Measurements from ENCODE around the gene CUBN.

The CUBN gene

GRCh38 chr10:16803464-16803863 lies 326.1 kb downstream of the CUBN start (continued):
- TF ChIP-seq SP3 (tag by site-specific recombination; IDR thresholded peaks at IDR 0.05): no peak
- TF ChIP-seq ZNF560 (tag by site-specific recombination; IDR thresholded peaks at IDR 0.05; ENCODE audit: borderline replicate concordance): no peak
- TF ChIP-seq FEZF1 (tag by site-specific recombination; IDR thresholded peaks at IDR 0.05): no peak
- TF ChIP-seq ZFP37 (tag by site-specific recombination; IDR thresholded peaks at IDR 0.05): no peak

- H3K27ac ChIP-seq (ENCODE audit: extremely low read depth, low read depth, low read length): no peak overlapping the region
- H3K4me1 ChIP-seq (ENCODE audit: control insufficient read depth, insufficient read depth, low read length): no peaks in the 10 kb centered on the region
- CTCF ChIA-PET: no interaction called here
- TF ChIP-seq ELK4 (IDR thresholded peaks at IDR 0.05; ENCODE audit: borderline replicate concordance, low read depth, low read length): no peak
- no peak for TF ChIP-seq ZNF645 (tag by site-specific recombination; IDR thresholded peaks at IDR 0.05)
- no peak for TF ChIP-seq HOXA7 (CRISPR knock-in tag; IDR thresholded peaks at IDR 0.05; ENCODE audit: borderline replicate concordance)
- no peak for TF ChIP-seq ZBTB7A (tag by site-specific recombination; IDR thresholded peaks at IDR 0.05; ENCODE audit: low read depth)
- no peak for TF ChIP-seq ZNF274 (IDR thresholded peaks at IDR 0.05; ENCODE audit: low read length)
- TF ChIP-seq ZNF274 (tag by site-specific recombination; IDR thresholded peaks at IDR 0.05; ENCODE audit: borderline replicate concordance): no peak
- TF ChIP-seq TSHZ1 (tag by site-specific recombination; IDR thresholded peaks at IDR 0.05; ENCODE audit: borderline replicate concordance): no peak
- no peak for TF ChIP-seq ZNF239 (tag by site-specific recombination; IDR thresholded peaks at IDR 0.05)
- TF ChIP-seq WT1 (tag by site-specific recombination; IDR thresholded peaks at IDR 0.05): no peak
- H3K4me3 ChIP-seq (ENCODE audit: low read depth, low read length): no peak overlapping the region
- no peaks in the 10 kb centered on the region for H3K9me3 ChIP-seq (ENCODE audit: control insufficient read depth, insufficient read depth, low read depth, low read length)
- no peaks in the 10 kb centered on the region for H3K36me3 ChIP-seq (ENCODE audit: control insufficient read depth in 2 of 2, insufficient read depth in 1 of 2, low read length in 2 of 2)
- POLR2A ChIA-PET: no interaction called here
Observed at GRCh38 chr10:16799621-16800020, 330.0 kb downstream of the CUBN start.

- H3K4me3 ChIP-seq (ENCODE audit: low read depth, low read length): no peak overlapping the region
- H3K4me1 ChIP-seq (ENCODE audit: control insufficient read depth, insufficient read depth, low read length): no peaks in the 10 kb centered on the region
- CTCF ChIA-PET: interaction anchor here (1.7 kb wide), 1 partner anchor 11 kb away, joined by 5 read pairs; no protein-coding TSS in a partner anchor
- no peaks in the 10 kb centered on the region for H3K9me3 ChIP-seq (ENCODE audit: control insufficient read depth, insufficient read depth, low read depth, low read length)
- POLR2A ChIA-PET: no interaction called here
- no peak overlapping the region for H3K27ac ChIP-seq (ENCODE audit: extremely low read depth, low read depth, low read length)
- no peak for TF ChIP-seq ZNF792 (tag by site-specific recombination; IDR thresholded peaks at IDR 0.05)
- H3K36me3 ChIP-seq (ENCODE audit: control insufficient read depth in 2 of 2, insufficient read depth in 1 of 2, low read length in 2 of 2): no peaks in the 10 kb centered on the region
Observed at GRCh38 chr10:16798571-16798970, 331.0 kb downstream of the CUBN start.

- CTCF ChIA-PET: interaction anchor here (0.6 to 1.0 kb wide), 2 partner anchors 9 to 202 kb away, joined by 3 read pairs; no protein-coding TSS in a partner anchor
- no peaks in the 10 kb centered on the region for H3K9me3 ChIP-seq (ENCODE audit: control insufficient read depth, insufficient read depth, low read depth, low read length)
- POLR2A ChIA-PET: interaction anchor here (0.6 kb wide), 1 partner anchor 531 kb away, joined by 5 read pairs; no protein-coding TSS in a partner anchor
- TF ChIP-seq ZFP41 (tag by site-specific recombination; IDR thresholded peaks at IDR 0.05; ENCODE audit: borderline replicate concordance): no peak
- no peak for TF ChIP-seq ZSCAN23 (tag by site-specific recombination; IDR thresholded peaks at IDR 0.05)
- no peak for TF ChIP-seq ZNF426 (tag by site-specific recombination; IDR thresholded peaks at IDR 0.05)
- TF ChIP-seq YY2 (tag by site-specific recombination; IDR thresholded peaks at IDR 0.05): no peak
- TF ChIP-seq ZNF394 (tag by site-specific recombination; IDR thresholded peaks at IDR 0.05; ENCODE audit: borderline replicate concordance): no peak
- no peak for TF ChIP-seq ZBTB20 (tag by site-specific recombination; IDR thresholded peaks at IDR 0.05)
- TF ChIP-seq ZNF175 (tag by site-specific recombination; IDR thresholded peaks at IDR 0.05): no peak
- TF ChIP-seq ZNF433 (tag by site-specific recombination; IDR thresholded peaks at IDR 0.05; ENCODE audit: low read depth): no peak
- no peak for TF ChIP-seq ZNF558 (tag by site-specific recombination; IDR thresholded peaks at IDR 0.05)
- TF ChIP-seq ZNF404 (tag by site-specific recombination; IDR thresholded peaks at IDR 0.05): no peak
- no peak for TF ChIP-seq ZNF776 (tag by site-specific recombination; IDR thresholded peaks at IDR 0.05; ENCODE audit: borderline replicate concordance)
- no peak for TF ChIP-seq ZNF521 (tag by site-specific recombination; IDR thresholded peaks at IDR 0.05)
Observed at GRCh38 chr10:16795410-16796073, 334.1 kb downstream of the CUBN start.

More at GRCh38 chr10:16795410-16796073, 334.1 kb downstream of the CUBN start:
- no peaks in the 10 kb centered on the region for H3K4me1 ChIP-seq (ENCODE audit: control insufficient read depth, insufficient read depth, low read length)
- no peaks in the 10 kb centered on the region for H3K36me3 ChIP-seq (ENCODE audit: control insufficient read depth in 2 of 2, insufficient read depth in 1 of 2, low read length in 2 of 2)
- no peak overlapping the region for H3K4me3 ChIP-seq (ENCODE audit: low read depth, low read length)
- H3K27ac ChIP-seq (ENCODE audit: extremely low read depth, low read depth, low read length): no peak overlapping the region
